Fibroblast of mammary gland (primary cell): ENCODE measurements around the gene ELAPOR2.
"Not testable (repeated sequence)": the region's sequence is repeated elsewhere in the genome, so short reads cannot be mapped to it uniquely, and the experiment has no call there.

Experiments used
- DNase-seq: peaks from one replicate; pipeline ENCODE4 v3.0.0-alpha.2; 2010; ENCODE audit warnings: low read depth
- H3K4me3 ChIP-seq: 2 replicates; pipeline ENCODE4 v1.5.1; 2011; ENCODE audit warnings: low read depth, mild to moderate bottlenecking, low read length, moderate library complexity; ENCODE audit not compliant: control insufficient read depth
- CTCF ChIP-seq: conservative IDR thresholded peaks from 2 replicates; pipeline ENCODE4 v1.5.1; 2011; ENCODE audit warnings: low read depth, low read length, inconsistent platforms; ENCODE audit not compliant: control insufficient read depth, insufficient read depth

Gene ELAPOR2

GRCh38 chr7:87059525-87060287 lies at the start of gene ELAPOR2:
Gene ELAPOR2 (minus strand): TSS chr7:87059654. CDS start chr7:87059513, 141 bp downstream.
- peak; percentile 25 for DNase-seq
- TF ChIP-seq CTCF, result no peak
- H3K4me3 ChIP-seq, result peak within 1 kb of the TSS; percentile 40

- DNase-seq, result no peak
- TF ChIP-seq CTCF, result no peak
- no peak overlapping the region for H3K4me3 ChIP-seq
These were observed 48.7 kb upstream of the ELAPOR2 start for GRCh38 chr7:87107949-87108776.

- TF ChIP-seq CTCF, result no peak
- no peak for DNase-seq
These were observed 47.6 kb upstream of the ELAPOR2 start for GRCh38 chr7:87106974-87107612.

GRCh38 chr7:87105401-87105800 lies 45.9 kb upstream of the ELAPOR2 start:
- DNase-seq, result no peak
- H3K4me3 ChIP-seq, result no peak overlapping the region

More at GRCh38 chr7:87106974-87107612, 47.6 kb upstream of the ELAPOR2 start:
- no peak overlapping the region for H3K4me3 ChIP-seq

GRCh38 chr7:87100326-87100725 lies 40.9 kb upstream of the ELAPOR2 start:
- DNase-seq, result no peak
- no peak overlapping the region for H3K4me3 ChIP-seq
- TF ChIP-seq CTCF, result no peak

More at GRCh38 chr7:87105401-87105800, 45.9 kb upstream of the ELAPOR2 start:
- no peak for TF ChIP-seq CTCF

GRCh38 chr7:87097375-87097774 lies 37.9 kb upstream of the ELAPOR2 start:
- DNase-seq, H3K4me3 ChIP-seq: not testable (repeated sequence)

GRCh38 chr7:87094322-87094721 lies 34.9 kb upstream of the ELAPOR2 start:
- H3K4me3 ChIP-seq, result no peak overlapping the region
- DNase-seq, result no peak
- TF ChIP-seq CTCF, result no peak
